Activated CD8-positive, alpha-beta memory T cell treated with anti-CD3 and anti-CD28 coated beads for 48 hours (primary cell): Measurements from ENCODE around the gene NR2F1-AS1.

ENCODE experiments used
- DNase-seq, 3 experiments: peaks; one replicate each; pipeline ENCODE4 v3.0.0-alpha.2; 2020; ENCODE audit warnings: low read depth in 2 of 3, low spot score in 2 of 3

The NR2F1-AS1 gene

DNA sequence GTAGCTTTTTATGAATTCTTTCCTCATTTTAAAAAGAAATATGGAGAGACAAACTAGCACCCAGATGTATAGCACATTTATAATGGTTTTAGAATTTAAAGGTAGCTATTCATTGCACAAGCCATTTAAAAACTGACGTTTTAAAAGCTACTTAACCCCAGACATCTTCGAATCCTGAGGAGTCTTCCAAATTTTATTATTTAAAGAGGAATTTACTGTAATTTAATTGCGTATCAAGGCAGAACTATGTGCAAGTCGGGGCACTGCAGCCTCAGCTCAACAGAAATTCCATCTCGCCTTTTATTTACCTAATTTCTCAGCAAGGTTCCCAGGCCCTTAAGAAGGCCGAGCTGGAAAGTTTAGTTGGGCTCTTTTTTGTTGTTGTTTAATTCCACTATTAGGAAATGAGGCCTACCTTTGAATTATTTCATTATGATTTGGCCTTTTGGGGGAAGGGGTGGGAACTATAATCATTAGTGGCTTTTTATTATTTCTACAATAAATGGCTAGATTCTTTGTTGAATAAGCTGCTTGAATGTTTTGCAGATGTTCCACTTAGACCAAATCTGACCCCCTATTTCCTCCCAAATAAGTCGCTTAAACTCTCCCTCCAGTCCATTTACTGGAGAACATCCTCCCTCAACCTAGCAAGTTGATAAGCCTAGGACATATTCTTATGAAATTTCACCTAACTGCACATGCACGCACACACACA lies 22.2 kb upstream of the NR2F1-AS1 start:
- DNase-seq: no peak

DNA sequence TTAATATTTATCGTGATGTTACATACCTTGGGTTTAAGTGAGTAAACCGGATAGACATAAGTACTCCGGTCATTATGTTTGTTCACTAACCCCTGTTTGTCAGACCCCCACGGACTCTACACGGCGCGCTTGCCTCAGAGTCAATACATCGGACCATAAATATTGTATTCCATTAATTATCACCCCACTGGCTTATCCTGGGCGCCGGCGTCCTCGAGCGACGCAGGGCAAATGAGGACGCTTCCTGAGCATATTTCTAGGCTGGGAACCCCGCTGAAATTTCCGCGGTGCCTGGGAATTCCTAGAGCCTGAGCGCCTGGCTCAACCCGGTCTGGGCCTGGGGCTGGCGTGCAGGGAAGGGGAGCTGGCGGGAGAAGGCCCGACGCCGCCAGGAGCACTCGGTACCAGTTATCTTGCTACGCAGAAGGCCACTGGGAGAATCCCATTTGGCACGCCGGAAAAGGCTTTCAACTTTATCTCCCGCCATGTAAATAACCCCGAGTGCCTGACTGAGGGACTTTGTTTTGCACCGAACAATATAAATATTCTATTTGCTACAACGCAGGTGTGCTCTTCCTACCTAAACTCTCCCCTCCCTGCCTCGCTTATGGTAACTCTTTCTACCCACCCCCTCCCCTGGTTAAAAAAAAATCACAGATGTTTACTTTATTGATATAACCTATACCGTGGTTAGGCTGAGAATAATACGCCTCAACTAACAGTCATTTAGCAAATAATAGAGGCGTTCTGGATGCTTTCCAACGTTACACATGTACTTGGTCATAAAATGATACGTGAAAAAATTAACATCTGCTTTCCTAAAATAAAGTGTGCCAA lies 21.4 kb upstream of the NR2F1-AS1 start:
- DNase-seq: no peak

DNA sequence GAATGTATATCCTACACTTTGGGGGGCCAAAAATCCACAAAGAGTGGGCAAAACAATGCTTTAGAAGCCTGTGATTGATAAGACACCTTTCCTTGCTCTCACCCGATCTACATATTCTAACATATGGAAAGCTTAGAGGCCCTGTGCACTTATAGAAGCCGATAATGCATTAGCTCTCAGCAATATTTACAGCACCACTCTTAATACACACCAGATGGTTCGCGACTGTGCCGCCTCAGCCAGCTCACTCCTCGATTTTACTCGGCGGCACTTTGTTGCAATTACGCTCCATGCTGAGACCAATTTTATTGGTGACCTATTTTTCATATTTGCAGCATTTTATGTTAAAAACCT lies 20.8 kb upstream of the NR2F1-AS1 start:
- DNase-seq: no peak

DNA sequence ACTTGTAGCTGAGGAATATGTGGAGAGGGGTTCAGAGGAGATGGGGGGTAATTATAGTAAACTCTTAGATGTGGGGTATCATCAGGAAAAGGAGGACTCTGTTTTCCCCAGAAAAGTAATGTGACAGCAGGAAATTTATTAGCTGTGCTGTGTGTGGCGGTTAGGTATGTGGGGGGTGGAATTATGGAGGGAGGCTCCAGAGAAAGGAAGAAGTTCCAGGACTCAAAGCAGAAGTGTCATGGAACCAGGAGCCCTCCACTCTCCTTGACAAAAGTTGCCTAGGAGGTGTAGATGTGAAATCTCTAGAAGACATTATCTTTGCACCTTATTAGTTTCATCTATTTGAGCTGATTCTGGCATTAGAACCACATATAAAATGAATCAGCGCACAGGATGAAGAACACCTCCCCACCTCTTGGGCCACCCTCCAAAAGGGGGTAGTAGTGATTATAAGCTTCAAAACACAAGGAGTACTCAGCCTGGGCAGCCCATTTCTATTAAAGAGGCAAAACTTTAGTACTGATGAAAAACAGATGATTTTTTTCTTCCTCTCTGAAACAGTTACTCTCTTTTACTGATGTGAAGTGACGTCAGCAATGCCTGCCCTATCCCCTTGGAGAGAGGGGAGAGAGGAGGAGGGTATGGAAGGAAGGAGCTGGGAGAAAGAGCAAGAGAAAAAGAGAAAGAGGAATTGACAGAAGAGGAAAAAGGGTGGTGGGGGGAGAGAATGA lies 20.2 kb upstream of the NR2F1-AS1 start:
- DNase-seq: no peak

DNA sequence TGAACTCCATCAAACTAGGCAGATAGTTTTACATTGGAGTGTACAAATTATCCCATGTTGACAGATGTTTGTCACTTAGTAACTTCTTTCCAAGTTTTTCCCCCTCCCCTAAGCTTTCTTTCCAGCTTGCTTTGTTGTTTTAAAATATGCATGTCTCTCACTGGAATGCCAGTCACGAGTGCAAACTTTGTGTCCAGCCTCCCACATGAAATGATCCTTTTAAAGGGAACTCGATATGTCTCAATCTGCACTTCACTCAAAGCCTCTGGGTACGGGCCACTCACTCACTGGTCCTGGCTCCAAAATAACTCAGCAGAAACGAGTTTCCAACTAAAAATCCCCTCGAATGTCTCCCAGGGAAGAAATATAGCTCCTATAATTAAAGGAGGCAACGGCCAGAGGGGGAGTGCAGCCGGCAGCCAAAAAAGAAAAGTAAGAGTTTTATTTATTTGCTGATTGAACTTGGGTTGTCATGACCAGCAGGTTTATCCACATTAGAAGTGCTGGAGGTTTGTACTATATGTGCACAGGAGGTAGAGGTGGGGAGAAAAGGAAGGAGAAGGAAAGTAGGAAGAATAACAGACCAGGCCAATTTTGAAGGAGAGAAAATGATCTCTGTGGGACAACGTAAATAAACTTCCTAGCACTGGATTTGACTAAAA lies 19.5 kb upstream of the NR2F1-AS1 start:
- no peak for DNase-seq

DNA sequence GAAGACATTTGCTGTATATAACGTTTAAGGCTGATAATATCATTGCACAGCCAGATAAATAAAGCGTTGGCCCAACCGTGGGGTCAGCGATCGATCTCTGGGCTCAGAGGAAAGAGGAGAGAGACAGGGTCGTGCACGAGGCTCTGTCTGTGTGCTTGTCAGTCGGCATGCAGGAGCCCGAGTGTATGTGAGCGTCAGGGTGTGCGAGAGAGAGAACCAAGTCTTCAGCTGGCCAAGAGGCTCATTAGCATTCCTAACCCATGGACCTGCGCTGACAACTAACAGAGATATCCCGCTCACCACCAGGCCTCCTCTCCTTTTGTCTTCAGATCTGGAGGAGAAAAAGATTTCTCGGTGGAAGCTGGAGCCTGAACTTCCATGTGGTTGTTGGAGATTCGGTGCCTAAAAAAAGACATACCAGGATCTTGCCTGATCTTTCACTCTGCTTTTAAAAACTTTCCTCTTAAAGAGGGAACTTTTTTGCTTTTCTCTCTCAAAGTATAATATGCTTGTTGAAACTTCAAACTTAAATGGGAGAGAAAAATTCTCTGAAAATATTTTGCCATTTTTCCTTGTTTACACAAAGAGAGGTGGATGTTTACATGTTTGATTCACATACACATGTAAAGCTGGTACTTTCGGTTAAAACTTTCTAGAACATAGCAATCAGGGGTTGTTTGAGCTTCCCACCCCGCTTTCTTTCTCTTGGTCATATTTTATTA lies 18.5 kb upstream of the NR2F1-AS1 start:
- DNase-seq: no peak

DNA sequence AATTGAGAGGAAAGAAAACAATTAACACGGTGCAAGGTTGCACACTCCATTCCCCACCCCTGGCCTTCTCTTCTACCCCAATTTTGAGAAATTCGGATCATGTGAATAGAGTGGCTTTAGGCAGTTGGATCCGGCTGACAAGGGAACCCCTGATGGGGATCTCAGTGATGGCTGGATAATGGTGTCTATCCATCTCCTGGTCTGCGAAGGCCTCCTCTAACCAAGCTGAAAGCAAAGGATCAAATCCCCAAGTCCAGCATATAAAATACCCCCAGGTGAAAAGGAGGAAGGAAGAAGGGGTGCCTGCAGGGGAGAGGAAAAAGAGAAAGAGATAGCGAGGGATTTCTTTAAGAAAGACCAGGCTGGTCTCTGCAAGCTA lies 18.0 kb upstream of the NR2F1-AS1 start:
- no peak for DNase-seq

DNA sequence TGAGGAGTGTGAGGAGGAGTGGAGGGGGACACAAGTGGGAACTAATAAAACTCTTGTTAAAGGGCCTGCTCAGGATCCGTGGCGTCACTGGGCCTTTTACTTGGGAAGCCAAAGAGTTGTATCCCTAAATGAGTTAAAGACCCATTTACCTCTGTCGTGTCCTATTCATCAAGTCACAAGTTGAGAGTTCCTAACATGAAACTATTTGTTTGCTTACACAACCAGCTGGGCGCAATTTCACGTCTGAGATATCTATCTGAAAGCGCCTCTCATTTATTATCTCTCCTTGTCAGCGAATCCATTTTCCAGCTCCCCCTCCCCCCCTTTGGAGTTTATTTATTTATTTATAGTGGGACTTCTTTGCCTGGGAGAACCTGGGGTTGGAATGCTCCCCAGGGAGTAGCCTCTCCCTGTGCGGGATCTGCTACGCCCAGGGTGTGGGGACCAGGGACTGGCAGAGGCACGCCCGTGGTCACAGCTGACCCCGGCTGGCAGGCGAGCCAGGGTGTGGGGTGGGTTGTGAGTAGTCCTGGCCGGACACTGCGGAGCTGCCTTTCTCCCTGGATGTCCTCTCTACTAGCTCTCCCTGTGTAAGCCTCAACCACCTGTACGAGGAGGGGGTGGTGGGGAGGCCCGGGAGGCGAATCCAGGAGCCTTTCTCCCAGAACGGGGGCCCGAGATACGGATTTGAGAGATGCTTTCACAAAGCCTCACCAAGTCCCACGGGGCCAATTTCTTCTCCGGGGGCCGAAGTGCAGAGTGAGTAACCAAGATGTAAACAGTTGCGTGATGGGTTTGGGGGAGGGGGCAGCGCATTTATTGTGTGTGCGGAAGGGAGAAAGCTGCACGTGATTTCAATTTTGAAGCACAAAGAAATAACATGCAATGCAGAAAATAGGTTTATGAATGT lies 17.3 kb upstream of the NR2F1-AS1 start:
- DNase-seq: no peak

DNA sequence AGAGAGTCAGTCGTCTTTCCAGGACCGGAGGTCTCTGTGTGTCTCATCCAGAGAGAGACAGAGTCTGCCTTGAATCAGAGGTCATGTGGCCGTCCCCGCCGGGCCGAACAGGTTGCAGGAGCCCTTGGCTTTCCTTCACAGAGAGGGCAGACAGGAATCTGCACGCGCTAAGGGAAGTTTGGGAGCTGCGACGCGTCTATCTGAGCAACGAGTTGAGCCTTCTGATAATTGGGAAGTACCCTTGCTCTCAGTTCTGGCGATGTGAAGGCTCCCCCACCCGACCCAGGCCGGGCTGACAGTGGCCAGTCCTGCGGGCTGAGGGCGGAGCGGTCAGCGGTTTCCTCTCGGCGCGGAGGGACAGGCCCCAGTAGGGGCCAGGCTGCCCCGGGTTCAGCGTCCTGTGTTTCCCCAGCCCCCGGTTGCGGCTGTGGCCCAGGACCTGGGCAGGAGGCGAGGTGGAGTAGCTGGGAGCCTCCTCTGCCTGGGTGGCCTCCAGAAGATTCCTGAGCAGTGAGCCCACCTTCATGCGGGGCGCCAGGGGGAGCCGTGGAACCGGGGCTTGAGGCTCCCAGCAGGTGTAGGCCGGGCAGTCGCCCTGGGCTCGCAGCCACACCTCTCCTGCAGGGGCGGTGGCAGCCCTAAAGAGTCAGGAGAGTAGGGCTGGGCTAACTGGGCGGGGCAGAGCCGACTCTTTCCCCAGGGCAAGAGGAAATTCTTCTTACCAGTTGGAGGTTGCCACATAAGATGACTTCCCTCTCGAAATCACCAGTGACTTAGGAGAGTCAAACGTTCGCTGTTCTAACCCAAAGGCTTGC lies 15.9 kb upstream of the NR2F1-AS1 start:
- no peak for DNase-seq

DNA sequence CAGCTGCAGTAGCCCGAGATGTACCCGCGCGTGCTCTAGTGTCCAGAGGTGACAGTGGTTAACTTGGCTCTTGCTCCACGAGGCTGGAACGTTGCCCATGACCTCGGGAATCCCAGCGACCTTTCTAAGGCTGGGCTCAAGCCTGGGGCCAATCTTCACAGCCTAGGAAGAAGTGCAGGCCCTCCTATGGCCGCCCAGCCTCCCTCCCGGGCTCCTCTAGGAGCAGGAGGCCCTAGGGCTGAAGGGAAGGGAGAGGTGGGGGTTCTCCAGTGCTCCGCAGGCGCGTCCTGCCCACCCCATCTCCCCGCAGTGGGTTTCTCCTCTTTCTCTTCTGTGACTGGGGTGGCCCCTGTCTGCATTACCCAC lies 15.3 kb upstream of the NR2F1-AS1 start:
- DNase-seq: no peak

DNA sequence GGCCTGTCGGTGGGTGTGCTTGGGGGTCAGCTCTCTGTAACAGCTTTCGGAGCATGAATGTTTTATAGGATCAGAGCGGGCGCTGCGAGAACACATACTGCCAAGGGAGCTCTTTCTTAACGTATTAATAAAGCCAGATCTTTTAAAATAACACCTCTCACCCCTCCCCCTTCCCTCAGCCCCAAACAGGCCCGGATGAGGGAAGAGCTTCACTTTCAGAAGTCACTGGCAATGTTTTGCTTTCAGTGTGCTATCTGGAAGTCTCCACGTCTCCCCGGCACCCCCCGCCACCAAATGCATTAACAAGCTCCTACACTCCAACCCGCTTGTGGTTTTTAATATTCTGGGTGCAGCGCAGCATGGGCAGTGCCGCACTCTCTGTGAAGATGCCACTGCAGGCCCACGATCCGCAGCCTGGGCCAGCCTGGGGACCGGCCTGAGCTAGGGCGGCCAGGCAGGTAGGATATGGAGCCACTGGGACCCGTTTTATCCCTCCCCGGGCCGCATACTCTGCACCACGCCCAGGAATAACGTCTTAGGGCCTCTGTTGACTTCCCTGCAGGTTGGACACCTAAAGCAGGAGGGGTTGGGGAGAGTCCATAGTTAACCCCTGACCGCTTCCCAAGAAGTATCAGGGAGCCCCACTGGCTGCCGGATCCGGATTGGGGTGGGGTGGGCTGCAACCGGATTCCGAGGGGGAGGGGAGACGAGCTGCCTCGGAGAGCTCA lies 14.6 kb upstream of the NR2F1-AS1 start:
- DNase-seq: no peak

DNA sequence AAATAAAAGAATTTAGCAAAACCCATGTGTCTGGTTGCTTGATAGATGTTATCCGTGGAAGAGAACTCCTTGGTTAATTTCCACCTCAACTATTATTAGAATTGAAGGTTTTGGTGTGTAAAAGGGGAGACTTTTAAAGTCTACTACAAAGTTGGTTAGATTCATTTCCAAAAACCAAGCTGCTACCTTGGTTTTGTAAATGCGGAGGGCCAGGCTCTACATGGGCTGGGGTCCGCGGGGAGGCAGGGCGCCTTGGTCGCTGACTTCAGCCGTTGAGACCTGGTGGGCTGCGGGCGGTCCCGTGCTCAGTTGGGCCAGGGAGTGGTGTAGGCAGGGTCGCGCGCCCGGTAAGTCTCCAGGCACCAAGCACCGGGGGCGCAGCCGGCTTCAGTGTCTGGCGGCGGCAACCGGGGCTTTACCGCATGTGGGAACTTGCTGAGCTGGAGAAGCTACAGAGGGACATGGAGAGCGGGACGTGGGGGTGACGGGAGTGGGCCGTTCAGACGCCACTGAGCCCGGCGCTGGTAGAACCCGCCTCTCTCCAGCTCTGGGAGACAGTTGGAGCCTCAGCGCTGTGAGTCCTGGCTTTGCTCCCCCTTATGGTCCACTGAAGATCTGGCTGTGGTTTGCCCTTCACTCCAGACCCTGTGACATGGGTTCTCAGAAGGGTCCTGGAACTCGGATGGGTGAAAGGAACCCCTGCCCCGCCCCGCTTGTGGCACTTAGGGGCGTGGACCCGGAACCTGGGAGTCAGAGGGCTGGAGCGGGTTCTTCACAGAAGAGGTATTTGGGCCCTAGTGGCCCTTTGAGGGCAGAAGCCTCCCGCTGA lies 13.8 kb upstream of the NR2F1-AS1 start:
- no peak for DNase-seq

DNA sequence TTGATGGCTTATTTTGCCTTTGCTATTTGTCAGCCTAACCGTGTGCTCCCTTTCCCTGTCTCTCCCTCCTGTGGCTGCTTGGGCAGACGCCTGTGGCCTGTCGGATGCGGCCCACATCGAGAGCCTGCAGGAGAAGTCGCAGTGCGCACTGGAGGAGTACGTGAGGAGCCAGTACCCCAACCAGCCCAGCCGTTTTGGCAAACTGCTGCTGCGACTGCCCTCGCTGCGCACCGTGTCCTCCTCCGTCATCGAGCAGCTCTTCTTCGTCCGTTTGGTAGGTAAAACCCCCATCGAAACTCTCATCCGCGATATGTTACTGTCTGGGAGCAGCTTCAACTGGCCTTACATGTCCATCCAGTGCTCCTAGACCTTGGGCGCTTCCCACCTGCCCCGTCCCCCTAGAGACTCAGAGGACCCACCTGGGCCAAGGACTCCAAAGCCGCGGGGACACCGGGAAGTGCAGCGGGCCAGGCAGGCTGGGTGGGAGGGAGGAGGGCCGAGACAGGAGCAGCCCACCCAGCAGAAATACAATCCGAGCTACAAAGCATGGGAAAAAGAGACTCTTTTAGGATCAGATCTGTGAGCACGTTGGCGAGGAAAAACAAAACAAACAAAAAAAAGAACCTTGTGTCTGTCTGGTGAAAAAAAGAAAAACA lies 12.6 kb upstream of the NR2F1-AS1 start:
- no peak for DNase-seq

DNA sequence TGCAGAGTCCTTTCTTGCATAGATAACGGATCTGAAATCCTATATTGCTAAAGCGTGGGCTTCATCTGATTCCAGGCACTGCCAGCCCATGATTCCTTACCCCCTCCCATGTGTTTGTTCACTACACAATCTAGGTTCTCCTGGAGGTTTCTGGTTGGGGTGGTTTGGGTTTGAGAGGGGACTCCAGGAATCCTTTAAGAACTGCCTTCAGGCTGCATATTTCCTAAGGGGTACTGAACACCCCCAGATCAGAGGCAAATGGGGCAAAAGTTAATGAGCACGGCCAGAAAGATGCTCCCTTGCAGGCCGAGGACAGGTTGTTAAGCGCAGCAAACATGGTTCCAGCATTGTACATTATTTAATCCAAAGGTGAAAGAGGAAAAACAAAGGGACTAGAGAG lies 11.9 kb upstream of the NR2F1-AS1 start:
- no peak for DNase-seq

DNA sequence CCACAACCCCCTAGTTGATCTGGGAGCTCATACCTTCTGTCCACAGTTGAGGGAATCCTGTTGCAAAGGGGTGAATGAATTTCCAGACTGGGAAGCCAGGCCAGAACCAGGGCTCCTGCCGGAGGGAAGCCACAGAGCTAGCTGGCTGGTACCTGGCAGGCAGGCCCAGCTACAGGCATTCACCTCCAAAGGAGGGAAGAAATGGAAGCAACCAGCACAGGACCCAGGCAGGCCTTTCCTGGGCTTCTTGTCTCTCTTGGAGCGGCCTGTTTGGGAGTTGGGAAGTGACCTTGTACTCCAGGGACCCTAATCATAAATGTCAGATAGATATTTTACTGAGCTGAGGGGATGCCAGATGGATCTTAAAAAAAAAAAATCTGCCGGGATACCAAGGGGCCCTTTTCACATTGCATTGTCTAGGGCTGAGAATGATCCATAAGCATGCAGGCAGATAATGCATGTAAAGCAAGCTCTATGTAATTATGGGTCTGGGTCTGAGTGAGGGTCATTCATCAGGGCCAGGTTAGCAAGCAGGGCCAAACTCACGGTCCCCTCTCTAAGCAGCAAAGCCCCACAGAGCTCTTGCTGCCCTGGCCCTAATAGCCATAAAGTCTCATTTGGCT lies 10.4 kb upstream of the NR2F1-AS1 start:
- no peak for DNase-seq

DNA sequence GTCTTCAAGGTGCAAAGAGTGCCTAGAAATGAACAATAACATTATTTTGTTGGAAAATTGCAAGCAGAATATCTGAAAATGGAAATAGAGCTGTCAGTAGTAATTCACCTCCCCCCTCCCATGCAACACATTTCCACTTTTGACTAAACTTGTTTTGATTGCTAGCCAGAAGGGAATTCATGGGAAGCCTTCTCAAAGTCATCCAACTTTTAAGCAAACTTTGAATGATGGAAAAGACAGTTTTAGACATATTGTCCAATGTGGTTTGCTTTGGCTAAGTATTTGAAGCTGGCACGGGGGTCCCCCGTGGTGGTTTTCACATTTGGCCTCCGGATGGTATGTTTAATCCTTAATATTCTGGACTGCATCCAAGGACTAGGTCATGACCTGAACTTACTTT lies 9.5 kb upstream of the NR2F1-AS1 start:
- DNase-seq: no peak

DNA sequence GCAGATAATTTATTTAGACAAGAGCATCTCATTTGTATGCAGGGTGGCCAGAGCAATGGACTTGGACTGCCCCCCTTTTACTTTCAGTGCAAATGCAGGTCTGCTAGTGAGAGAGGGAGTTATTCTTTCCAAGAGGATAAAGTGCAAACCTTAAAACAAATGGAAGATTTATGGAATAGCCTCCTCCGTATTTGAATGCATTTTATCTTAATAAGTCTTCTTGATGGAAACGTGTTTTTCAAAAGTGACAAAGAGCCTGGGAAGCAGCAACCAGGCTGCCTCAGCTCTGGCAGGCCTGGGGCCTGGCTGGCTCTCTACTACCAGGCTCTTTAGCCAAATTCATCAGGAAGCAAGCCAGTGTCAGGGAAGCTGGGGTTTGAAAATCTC lies 8.8 kb upstream of the NR2F1-AS1 start:
- DNase-seq: no peak
